Transverse colon (tissue), 3 donors: ENCODE results near the gene TRAK1.

Experiments used
- EP300 ChIP-seq: sonication (generic); formaldehyde crosslinking; IDR thresholded peaks from one replicate; pipeline ENCODE4 v1.6.1; 2017; ENCODE audit warnings: antibody characterized with exemption, low read depth
- TF ChIP-seq, protein P1 (sequence below), 5 experiments: fragments of 200-600 bp in 3 of 5; fragments of 450-650 bp in 2 of 5; sonication (generic) in 3 of 5; IDR thresholded peaks; 1 replicate in 2 of 5; 2 replicates in 3 of 5; pipeline ENCODE4 v1.5.1; 2016 to 2017; ENCODE audit warnings: antibody characterized with exemption in 5 of 5, inconsistent platforms in 3 of 5, mild to moderate bottlenecking in 2 of 5, moderate library complexity in 1 of 5

DNA sequence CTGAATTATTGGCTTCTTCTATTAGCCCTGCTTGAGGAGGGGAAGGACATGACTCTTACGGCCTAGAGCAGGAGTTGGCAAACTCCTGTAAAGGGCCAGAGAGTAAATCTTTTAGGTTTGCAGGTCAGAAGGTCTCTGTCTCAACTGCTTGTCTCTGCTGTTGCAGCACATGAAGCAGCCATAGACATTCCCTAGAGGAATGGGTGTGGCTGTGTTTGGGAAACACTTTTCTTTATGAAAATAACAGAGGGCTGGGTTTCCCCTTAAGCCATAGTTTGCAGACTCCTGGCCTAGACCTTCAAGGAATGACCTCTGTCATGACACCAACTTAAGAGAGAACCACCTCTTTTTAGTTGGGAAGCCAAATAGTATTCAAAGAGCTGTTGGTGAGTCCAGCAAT, 10.3 kb downstream of the TRAK1 start:
- TF ChIP-seq, protein P1, sequence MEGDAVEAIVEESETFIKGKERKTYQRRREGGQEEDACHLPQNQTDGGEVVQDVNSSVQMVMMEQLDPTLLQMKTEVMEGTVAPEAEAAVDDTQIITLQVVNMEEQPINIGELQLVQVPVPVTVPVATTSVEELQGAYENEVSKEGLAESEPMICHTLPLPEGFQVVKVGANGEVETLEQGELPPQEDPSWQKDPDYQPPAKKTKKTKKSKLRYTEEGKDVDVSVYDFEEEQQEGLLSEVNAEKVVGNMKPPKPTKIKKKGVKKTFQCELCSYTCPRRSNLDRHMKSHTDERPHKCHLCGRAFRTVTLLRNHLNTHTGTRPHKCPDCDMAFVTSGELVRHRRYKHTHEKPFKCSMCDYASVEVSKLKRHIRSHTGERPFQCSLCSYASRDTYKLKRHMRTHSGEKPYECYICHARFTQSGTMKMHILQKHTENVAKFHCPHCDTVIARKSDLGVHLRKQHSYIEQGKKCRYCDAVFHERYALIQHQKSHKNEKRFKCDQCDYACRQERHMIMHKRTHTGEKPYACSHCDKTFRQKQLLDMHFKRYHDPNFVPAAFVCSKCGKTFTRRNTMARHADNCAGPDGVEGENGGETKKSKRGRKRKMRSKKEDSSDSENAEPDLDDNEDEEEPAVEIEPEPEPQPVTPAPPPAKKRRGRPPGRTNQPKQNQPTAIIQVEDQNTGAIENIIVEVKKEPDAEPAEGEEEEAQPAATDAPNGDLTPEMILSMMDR (IDR thresholded peaks at IDR 0.05) = no peak
- TF ChIP-seq EP300 = no peak
